Neural cell (in vitro differentiated cells): Measurements from ENCODE around the gene KCNH2. TPM values are rescaled to one million over a fixed set of nuclear protein-coding genes. Genes with fewer than 3 reads are reported as not detected.

ENCODE experiments used
- polyA plus RNA-seq: library from polyadenylated mRNA; depleted of rRNA; stranded (reverse); fragments of >200 nt; gene quantifications from 2 replicates; pipeline ENCODE4 v1.2.3, GENCODE V29; 2014

KCNH2 gene
- polyA plus RNA-seq, 1 donor from 2014 or later, result 24.4 TPM

Other genes starting within 250 kb of the KCNH2 start
- gene GIMAP5, start 240.9 kb downstream of the KCNH2 start, polyA plus RNA-seq, result not detected in 2 replicates
- 1.9 and 3.0 TPM in 2 replicates for gene TMEM176B, start 178.0 kb downstream of the KCNH2 start, polyA plus RNA-seq
- not detected in 2 replicates for gene TMEM176A, start 177.6 kb downstream of the KCNH2 start, polyA plus RNA-seq
- not detected in 2 replicates for gene AOC1, start 125.8 kb downstream of the KCNH2 start, polyA plus RNA-seq
- not detected in 2 replicates for gene NOS3, start 12.7 kb upstream of the KCNH2 start, polyA plus RNA-seq
- gene ATG9B, start 46.2 kb upstream of the KCNH2 start, polyA plus RNA-seq, result 1.2 and 1.4 TPM in 2 replicates
- gene ABCB8, start 50.1 kb upstream of the KCNH2 start, polyA plus RNA-seq, result 34.4 and 40.5 TPM in 2 replicates
- 3.3 and 4.4 TPM in 2 replicates for gene ASIC3, start 70.2 kb upstream of the KCNH2 start, polyA plus RNA-seq
- gene CDK5, start 79.6 kb upstream of the KCNH2 start, polyA plus RNA-seq, result 82.2 and 88.3 TPM in 2 replicates
- gene SLC4A2, start 81.3 kb upstream of the KCNH2 start, polyA plus RNA-seq, result 2.4 and 4.8 TPM in 2 replicates
- gene FASTK, start 102.5 kb upstream of the KCNH2 start, polyA plus RNA-seq, result 147 and 182 TPM in 2 replicates
- gene TMUB1, start 105.2 kb upstream of the KCNH2 start, polyA plus RNA-seq, result 35.2 and 43.9 TPM in 2 replicates
- gene AGAP3, start 108.2 kb upstream of the KCNH2 start, polyA plus RNA-seq, result 92.9 and 117 TPM in 2 replicates
- not detected in 2 replicates for gene GBX1, start 189.4 kb upstream of the KCNH2 start, polyA plus RNA-seq
- not detected in 2 replicates for gene ASB10, start 208.9 kb upstream of the KCNH2 start, polyA plus RNA-seq
- not detected in 2 replicates for gene H2BK1, start 232.2 kb upstream of the KCNH2 start, polyA plus RNA-seq
- 32.7 and 45.8 TPM in 2 replicates for gene ABCF2, start 248.9 kb upstream of the KCNH2 start, polyA plus RNA-seq